ENCODE results near the gene PRR35.

Gene PRR35

GRCh38 chr16:560204-560700 lies at the start of gene PRR35:
Gene PRR35, plus strand, starts transcription at chr16:560394. Its CDS starts 2,901 bp downstream, at chr16:563295.
- DNase-seq (ENCODE audit: low read depth): no peak

- no peak for DNase-seq (ENCODE audit: low read depth)
These were observed 47.4 kb upstream of the PRR35 start for GRCh38 chr16:512802-513201.

- DNase-seq (ENCODE audit: low read depth): no peak
These were observed 46.2 kb upstream of the PRR35 start for GRCh38 chr16:513950-514349.

GRCh38 chr16:515175-515938 lies 44.8 kb upstream of the PRR35 start:
- no peak for DNase-seq (ENCODE audit: low read depth)

GRCh38 chr16:515939-516226 lies 44.3 kb upstream of the PRR35 start:
- DNase-seq (ENCODE audit: low read depth): no peak

- no peak for DNase-seq (ENCODE audit: low read depth)
These were observed 43.9 kb upstream of the PRR35 start for GRCh38 chr16:516301-516700.

- no peak for DNase-seq (ENCODE audit: low read depth)
These were observed 41.3 kb upstream of the PRR35 start for GRCh38 chr16:518858-519257.

GRCh38 chr16:519425-519824 lies 40.8 kb upstream of the PRR35 start:
- DNase-seq (ENCODE audit: low read depth): no peak

GRCh38 chr16:519841-520687 lies 40.1 kb upstream of the PRR35 start:
- DNase-seq (ENCODE audit: low read depth): no peak

- no peak for DNase-seq (ENCODE audit: low read depth)
These were observed 39.3 kb upstream of the PRR35 start for GRCh38 chr16:520847-521246.

GRCh38 chr16:521381-522210 lies 38.6 kb upstream of the PRR35 start:
- DNase-seq (ENCODE audit: low read depth): no peak

- no peak for DNase-seq (ENCODE audit: low read depth)
These were observed 37.7 kb upstream of the PRR35 start for GRCh38 chr16:522320-523096.

- DNase-seq (ENCODE audit: low read depth): no peak
These were observed 37.0 kb upstream of the PRR35 start for GRCh38 chr16:523097-523741.

GRCh38 chr16:524274-525040 lies 35.7 kb upstream of the PRR35 start:
- no peak for DNase-seq (ENCODE audit: low read depth)

GRCh38 chr16:525123-525519 lies 35.1 kb upstream of the PRR35 start:
- DNase-seq (ENCODE audit: low read depth): no peak

- DNase-seq (ENCODE audit: low read depth): peak; percentile 55
These were observed 34.5 kb upstream of the PRR35 start for GRCh38 chr16:525520-526180.

GRCh38 chr16:526181-527014 lies 33.8 kb upstream of the PRR35 start:
- peak; percentile 4 for DNase-seq (ENCODE audit: low read depth)

- peak; percentile 39 for DNase-seq (ENCODE audit: low read depth)
These were observed 32.9 kb upstream of the PRR35 start, which contains the start of gene CAPN15 for GRCh38 chr16:527015-527903. Gene CAPN15, plus strand, starts transcription at chr16:527712. Its CDS starts 19,127 bp downstream, at chr16:546839.
